Measurements from ENCODE around the gene NBL1. TPM values are rescaled to one million over a fixed set of nuclear protein-coding genes. Genes with fewer than 3 reads are reported as not detected.
A peak's percentile ranks its signal among the peaks of the same experiment; 100 is the strongest.

Gene NBL1
- total and polyA plus RNA-seq, 2 of the 4 experiments (the other 2 are of a cell fraction): 14.0 to 54.2 TPM

- TF ChIP-seq SMC3 (IDR thresholded peaks at IDR 0.05; ENCODE audit: low read depth, low read length): no peak
Observed at GRCh38 chr1:19619697-19620384, 24.3 kb upstream of the NBL1 start (continued).

GRCh38 chr1:19620786-19621185 lies 23.3 kb upstream of the NBL1 start:
- H2AFZ ChIP-seq (replicated peaks; ENCODE audit: low read length, poor library complexity): no peak overlapping the region
- H4K91ac ChIP-seq (ENCODE audit: insufficient read depth, low read depth, low read length): no peak overlapping the region
- no peak overlapping the region for H2BK120ac ChIP-seq (ENCODE audit: low read depth, low read length)
- H3K79me1 ChIP-seq (ENCODE audit: low read depth in 1 of 2, low read length in 2 of 2): peaks cover 38 to 69% of the 10 kb centered on the region in 2 experiments
- H3K9ac ChIP-seq (ENCODE audit: low read depth, low read length): no peak overlapping the region
- H4K8ac ChIP-seq (ENCODE audit: low read depth in 2 of 2, low read length in 2 of 2): no peak overlapping the region
- H3K18ac ChIP-seq (ENCODE audit: low read depth, low read length): no peak overlapping the region
- TF ChIP-seq SMC3 (IDR thresholded peaks at IDR 0.05; ENCODE audit: low read depth, low read length) (no peak), CTCF (conservative IDR thresholded peaks at IDR 0.05; ENCODE audit: low read depth, low read length) (no peak), CEBPB (IDR thresholded peaks at IDR 0.05; ENCODE audit: low read depth, low read length) (no peak), CHD1 (IDR thresholded peaks at IDR 0.05; ENCODE audit: low read depth, low read length) (no peak), MAFK (IDR thresholded peaks at IDR 0.05; ENCODE audit: low read depth, low read length) (no peak), POLR2A (IDR thresholded peaks at IDR 0.05; ENCODE audit: low read depth, low read length) (no peak), MAZ (IDR thresholded peaks at IDR 0.05; ENCODE audit: borderline replicate concordance, low read depth, low read length) (no peak)
- intact Hi-C loops (cut with micrococcal nuclease) (no loop called here), dilution Hi-C loops (cut with HindIII; ENCODE audit: low sequenced_read_pairs, unreplicated experiment) (no loop called here), in situ Hi-C loops (cut with MboI; ENCODE audit: low sequenced_read_pairs) (no loop called here)
- no peak overlapping the region for H3K56ac ChIP-seq (ENCODE audit: extremely low read depth, insufficient read depth, low read length)
- ChIA-PET POLR2A (ENCODE audit: unreplicated experiment) (no interaction called here), CTCF (interaction anchor here (0.6 kb wide), 1 partner anchor 10 kb away, joined by 3 read pairs; no protein-coding TSS in a partner anchor)
- no peak overlapping the region for H3K4me2 ChIP-seq (ENCODE audit: low read depth, low read length)
- H3K9me3 ChIP-seq (ENCODE audit: control insufficient read depth, insufficient read depth, low read length): no peaks in the 10 kb centered on the region
- H3K9me1 ChIP-seq (ENCODE audit: insufficient read depth, low read length): 0 out of 2 replicates have a peak, but pooled peaks cover 7% of the 10 kb centered on the region
- WGBS, 2 experiments (ENCODE audit: extremely low coverage in 2 of 2, insufficient read length in 1 of 2): 83% methylated on average over 1 of the region's 3 CpGs; no CpG with 5 or more reads in 1 of the 2 experiments
- H3K4ac ChIP-seq (ENCODE audit: low read depth, low read length): no peak overlapping the region
- no peak overlapping the region for H2BK5ac ChIP-seq (ENCODE audit: low read depth, low read length, poor library complexity, severe bottlenecking)
- ATAC-seq (ENCODE audit: low read depth) (peak; percentile 25; the same call in 1 of the 2 replicates), DNase-seq (peak; percentile 65)
- H4K5ac ChIP-seq (ENCODE audit: low read depth, low read length): no peak overlapping the region
- peaks cover 23% of the 10 kb centered on the region for H3K4me1 ChIP-seq (ENCODE audit: control insufficient read depth, insufficient read depth, low read length)
- H2AK9ac ChIP-seq (replicated peaks; ENCODE audit: low read depth, low read length, poor library complexity): no peak overlapping the region
- no peaks in the 10 kb centered on the region for H3K27me3 ChIP-seq (ENCODE audit: control insufficient read depth, insufficient read depth, low read length)
- H4K20me1 ChIP-seq (ENCODE audit: insufficient read depth, low read length): peaks cover 19% of the 10 kb centered on the region; the same call in 1 of the 2 replicates
- no peak overlapping the region for H3K27ac ChIP-seq (ENCODE audit: insufficient read depth, low read length)
- no peak overlapping the region for H2BK15ac ChIP-seq (ENCODE audit: low read depth, low read length)
- H2BK20ac ChIP-seq (ENCODE audit: low read depth, low read length): no peak overlapping the region
- no peak overlapping the region for H2AK5ac ChIP-seq (ENCODE audit: low read depth, low read length)
- H3K23ac ChIP-seq (ENCODE audit: low read depth, low read length): no peak overlapping the region
- H3K36me3 ChIP-seq (ENCODE audit: control insufficient read depth, insufficient read depth, low read length): peaks cover 12% of the 10 kb centered on the region
- no TSS peak for BruUV-seq (replicated peaks)
- no peak overlapping the region for H3K14ac ChIP-seq (replicated peaks; ENCODE audit: low read depth, low read length)
- H3K4me3 ChIP-seq (ENCODE audit: insufficient read depth, low read depth, low read length): no peak overlapping the region

Data from IMR-90 (cell line).